Left ventricle myocardium inferior (tissue), 1 donor: ENCODE measurements around the gene CHAD. TPM values are rescaled to one million over a fixed set of nuclear protein-coding genes. Genes with fewer than 3 reads are reported as not detected.

Source experiments
- DNase-seq: peaks from one replicate; pipeline ENCODE4 v3.0.0-alpha.2; 2020
- H3K27ac ChIP-seq: fragments of 200-600 bp; replicated peaks from 2 replicates; pipeline ENCODE4 v1.8.0; 2021
- H3K27me3 ChIP-seq: fragments of 200-600 bp; 2 replicates; pipeline ENCODE4 v1.8.0; 2021; ENCODE audit warnings: low read depth
- H3K36me3 ChIP-seq: fragments of 200-600 bp; 2 replicates; pipeline ENCODE4 v1.8.0; 2021
- H3K4me1 ChIP-seq: fragments of 200-600 bp; 2 replicates; pipeline ENCODE4 v1.8.0; 2021
- H3K4me3 ChIP-seq: fragments of 200-600 bp; 2 replicates; pipeline ENCODE4 v1.8.0; 2021; ENCODE audit warnings: mild to moderate bottlenecking, moderate library complexity
- H3K9me3 ChIP-seq: fragments of 200-600 bp; replicated peaks from 2 replicates; pipeline ENCODE4 v1.8.0; 2021
- intact Hi-C: fragments of 100-400 bp; cut with micrococcal nuclease; formaldehyde crosslinking; loops from one replicate; pipeline ENCODE4 v1.11.0; 2022
- total RNA-seq: library from RNA; stranded (reverse); fragmentation: NEBNext Ultra II Directional; extraction: Animal tissue kit (Norgen Biotek cat#: 25700); gene quantifications from one replicate; pipeline ENCODE4 v1.2.1, GENCODE V29; 2021
- TF ChIP-seq, protein P1 (sequence below): fragments of 200-600 bp; IDR thresholded peaks from 2 replicates; pipeline ENCODE4 v1.8.0; 2021; ENCODE audit warnings: antibody characterized with exemption, mild to moderate bottlenecking, borderline replicate concordance
- donor health status: DM: no; HTN: yes; CAD: no; lungs with severe emphysema.

CHAD gene
- total RNA-seq, 1 donor from 2014 or later = not detected

DNA sequence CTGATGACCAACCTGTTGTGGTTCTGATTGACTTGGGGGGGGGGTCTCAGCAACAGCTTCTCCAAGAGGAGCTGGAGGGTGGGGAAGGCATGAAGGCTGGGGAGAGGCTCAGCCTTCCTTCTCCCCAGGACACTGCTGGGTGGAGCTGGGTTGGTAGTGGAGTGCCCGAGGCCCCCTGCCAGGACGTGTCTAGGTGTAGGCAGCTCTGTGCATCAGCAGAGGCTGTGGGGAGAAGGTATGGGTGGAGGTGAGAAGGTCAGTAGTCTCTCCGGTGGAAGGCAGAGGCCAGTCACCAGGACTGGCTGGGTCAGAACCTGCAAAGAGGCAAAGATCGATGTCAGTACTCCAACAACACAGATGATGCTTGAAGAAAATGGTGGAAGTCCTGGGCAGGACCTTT lies 3.9 kb downstream of the CHAD start:
- Histone ChIP-seq H3K27me3 (peaks cover 32% of the 10 kb centered on the region), H3K9me3 (no peaks in the 10 kb centered on the region), H3K4me1 (peaks cover 15% of the 10 kb centered on the region), H3K27ac (no peak overlapping the region), H3K4me3 (no peak overlapping the region), H3K36me3 (no peaks in the 10 kb centered on the region)
- TF ChIP-seq, protein P1, sequence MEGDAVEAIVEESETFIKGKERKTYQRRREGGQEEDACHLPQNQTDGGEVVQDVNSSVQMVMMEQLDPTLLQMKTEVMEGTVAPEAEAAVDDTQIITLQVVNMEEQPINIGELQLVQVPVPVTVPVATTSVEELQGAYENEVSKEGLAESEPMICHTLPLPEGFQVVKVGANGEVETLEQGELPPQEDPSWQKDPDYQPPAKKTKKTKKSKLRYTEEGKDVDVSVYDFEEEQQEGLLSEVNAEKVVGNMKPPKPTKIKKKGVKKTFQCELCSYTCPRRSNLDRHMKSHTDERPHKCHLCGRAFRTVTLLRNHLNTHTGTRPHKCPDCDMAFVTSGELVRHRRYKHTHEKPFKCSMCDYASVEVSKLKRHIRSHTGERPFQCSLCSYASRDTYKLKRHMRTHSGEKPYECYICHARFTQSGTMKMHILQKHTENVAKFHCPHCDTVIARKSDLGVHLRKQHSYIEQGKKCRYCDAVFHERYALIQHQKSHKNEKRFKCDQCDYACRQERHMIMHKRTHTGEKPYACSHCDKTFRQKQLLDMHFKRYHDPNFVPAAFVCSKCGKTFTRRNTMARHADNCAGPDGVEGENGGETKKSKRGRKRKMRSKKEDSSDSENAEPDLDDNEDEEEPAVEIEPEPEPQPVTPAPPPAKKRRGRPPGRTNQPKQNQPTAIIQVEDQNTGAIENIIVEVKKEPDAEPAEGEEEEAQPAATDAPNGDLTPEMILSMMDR = no peak
- intact Hi-C loops = no loop called here
- no peak for DNase-seq

DNA sequence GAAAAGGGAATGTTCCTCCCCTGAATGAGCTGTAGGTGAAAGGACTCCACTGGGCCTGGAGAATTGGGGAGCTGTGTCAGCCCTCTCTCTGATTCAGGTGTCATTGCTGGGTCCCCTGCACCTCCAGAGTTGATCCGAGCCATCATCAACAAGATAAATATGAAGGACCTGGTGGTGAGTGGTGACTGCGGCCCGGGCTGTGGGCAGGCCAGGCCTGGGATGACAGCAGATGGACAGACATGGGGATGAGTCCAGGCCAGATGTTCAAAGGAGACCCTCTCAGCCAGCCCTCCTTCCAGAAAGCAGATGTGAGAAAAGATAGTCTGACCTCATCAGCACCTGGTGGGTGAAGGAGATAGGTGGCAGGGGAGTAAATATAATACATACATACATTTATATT lies 4.6 kb downstream of the CHAD start:
- Histone ChIP-seq H3K36me3 (no peaks in the 10 kb centered on the region), H3K27me3 (peaks cover 26% of the 10 kb centered on the region), H3K27ac (no peak overlapping the region), H3K9me3 (no peaks in the 10 kb centered on the region), H3K4me3 (no peak overlapping the region), H3K4me1 (peaks cover 11% of the 10 kb centered on the region)
- TF ChIP-seq, protein P1 = no peak
- intact Hi-C loops = no loop called here
- no peak for DNase-seq

DNA sequence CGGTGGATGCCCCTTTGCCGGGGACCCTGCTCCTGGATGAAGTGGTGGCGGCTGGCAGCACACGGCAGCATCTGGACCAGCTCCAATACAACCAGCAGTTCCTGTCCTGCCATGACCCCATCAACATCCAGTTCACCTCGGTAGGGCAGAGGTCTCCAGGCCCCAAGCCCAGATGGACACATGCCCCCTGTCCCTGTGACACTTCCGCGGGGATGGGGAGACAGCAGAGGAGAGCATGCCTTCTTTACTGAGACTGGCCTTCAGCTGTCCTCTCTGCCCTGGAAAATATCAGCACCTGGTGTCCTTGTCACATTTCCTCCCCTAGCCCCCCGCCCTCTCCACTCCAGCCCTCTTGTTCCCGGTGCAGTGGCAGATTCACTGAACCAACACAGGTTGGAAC lies 6.2 kb downstream of the CHAD start:
- intact Hi-C loops = no loop called here
- Histone ChIP-seq H3K9me3 (no peaks in the 10 kb centered on the region), H3K27me3 (peaks cover 10% of the 10 kb centered on the region), H3K4me1 (no peaks in the 10 kb centered on the region), H3K36me3 (no peaks in the 10 kb centered on the region), H3K4me3 (no peak overlapping the region), H3K27ac (no peak overlapping the region)
- no peak for DNase-seq
- TF ChIP-seq, protein P1 = no peak

DNA sequence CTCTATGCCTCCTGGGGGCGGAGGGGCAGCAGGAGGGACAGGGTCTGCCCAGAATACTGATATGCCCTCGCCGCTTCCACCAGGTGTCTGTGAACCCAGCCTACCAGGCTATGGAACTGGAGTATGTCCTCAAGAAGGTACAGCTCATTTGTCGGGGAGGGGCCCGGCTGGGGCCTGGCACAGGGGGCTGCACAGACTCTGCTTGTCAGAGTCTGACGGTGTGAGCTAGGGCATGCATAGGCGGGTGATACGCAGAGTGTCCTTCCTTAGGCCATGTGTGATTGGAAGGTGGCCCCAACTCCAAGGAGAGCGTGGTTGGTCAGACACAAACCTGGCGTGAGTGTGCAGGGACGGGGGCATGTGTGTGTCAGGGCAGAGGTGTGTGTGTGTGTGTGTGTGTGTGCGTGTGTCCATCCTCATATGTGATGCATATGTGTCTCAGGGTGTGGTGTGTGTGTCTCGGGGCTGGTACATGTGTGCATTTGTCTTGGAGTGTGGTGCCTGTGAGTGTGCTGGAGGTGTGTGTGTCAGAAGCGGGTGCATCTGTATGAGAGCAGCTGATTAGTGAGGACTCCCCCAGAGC lies 7.0 kb downstream of the CHAD start:
- Histone ChIP-seq H3K4me3 (no peak overlapping the region), H3K36me3 (no peaks in the 10 kb centered on the region), H3K27ac (no peak overlapping the region), H3K4me1 (no peaks in the 10 kb centered on the region), H3K9me3 (no peaks in the 10 kb centered on the region), H3K27me3 (peaks cover 2% of the 10 kb centered on the region)
- intact Hi-C loops = no loop called here
- TF ChIP-seq, protein P1 = no peak
- DNase-seq = no peak

DNA sequence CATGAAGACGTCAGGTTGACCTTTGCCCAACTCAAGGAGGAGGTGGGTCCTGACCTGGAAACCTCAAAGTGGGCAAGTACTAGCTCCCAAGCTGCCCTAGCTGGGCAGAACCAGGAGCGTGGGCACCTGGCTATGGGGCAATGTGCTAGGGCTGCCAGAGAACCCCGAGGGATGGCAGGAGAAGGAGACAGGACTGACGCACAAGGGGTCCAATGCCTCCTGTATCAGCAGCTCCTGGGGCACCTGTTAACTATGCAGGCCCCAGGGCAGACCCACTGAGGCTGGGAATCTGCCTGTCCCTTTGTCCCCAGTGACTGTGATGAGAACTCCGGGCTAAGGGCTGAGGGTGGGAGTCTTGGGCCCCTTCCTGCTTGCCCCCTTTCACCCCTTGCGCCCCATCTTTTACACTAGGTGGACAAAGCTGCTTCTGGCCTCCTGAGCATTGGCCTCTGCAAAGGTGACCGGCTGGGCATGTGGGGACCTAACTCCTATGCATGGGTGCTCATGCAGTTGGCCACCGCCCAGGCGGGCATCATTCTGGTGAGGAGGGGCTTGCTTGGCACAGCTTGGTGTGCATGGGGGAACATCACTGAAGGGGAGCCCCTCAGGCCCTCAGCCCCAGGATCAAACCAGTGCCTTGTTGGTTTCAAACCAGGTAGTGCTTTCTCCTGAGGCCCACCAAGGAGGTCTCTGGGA lies 7.7 kb downstream of the CHAD start:
- TF ChIP-seq, protein P1 = no peak
- Histone ChIP-seq H3K27me3 (no peaks in the 10 kb centered on the region), H3K36me3 (no peaks in the 10 kb centered on the region), H3K9me3 (no peaks in the 10 kb centered on the region), H3K27ac (no peak overlapping the region), H3K4me3 (no peak overlapping the region), H3K4me1 (no peaks in the 10 kb centered on the region)
- DNase-seq = no peak
- intact Hi-C loops = no loop called here
